D341Med (cell line): ENCODE data around the gene ZZZ3.
"Not testable (repeated sequence)": the region's sequence is repeated elsewhere in the genome, so short reads cannot be mapped to it uniquely, and the experiment has no call there.

Source experiments
- DNase-seq: peaks from one replicate; pipeline ENCODE4 v3.0.0; 2012; ENCODE audit warnings: low spot score

ZZZ3 gene

DNA sequence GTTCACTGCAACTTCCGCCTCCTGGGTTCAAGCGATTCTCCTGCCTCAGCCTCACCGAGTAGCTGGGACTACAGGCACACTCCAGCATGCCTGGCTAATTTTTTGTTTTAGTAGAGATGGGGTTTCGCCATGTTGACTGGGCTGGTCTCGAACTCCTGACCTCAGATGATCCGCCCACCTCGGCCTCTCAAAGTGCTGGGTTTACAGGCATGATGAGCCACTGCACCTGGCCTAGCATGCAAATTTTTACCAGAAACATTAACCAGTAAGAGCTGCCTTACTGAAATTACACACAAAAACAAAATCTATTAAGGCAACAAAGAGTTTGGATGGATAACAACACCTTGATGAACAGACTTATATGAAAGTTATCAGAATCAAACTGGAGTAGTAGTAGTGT is 12.1 kb downstream of the ZZZ3 start:
- no peak for DNase-seq

DNA sequence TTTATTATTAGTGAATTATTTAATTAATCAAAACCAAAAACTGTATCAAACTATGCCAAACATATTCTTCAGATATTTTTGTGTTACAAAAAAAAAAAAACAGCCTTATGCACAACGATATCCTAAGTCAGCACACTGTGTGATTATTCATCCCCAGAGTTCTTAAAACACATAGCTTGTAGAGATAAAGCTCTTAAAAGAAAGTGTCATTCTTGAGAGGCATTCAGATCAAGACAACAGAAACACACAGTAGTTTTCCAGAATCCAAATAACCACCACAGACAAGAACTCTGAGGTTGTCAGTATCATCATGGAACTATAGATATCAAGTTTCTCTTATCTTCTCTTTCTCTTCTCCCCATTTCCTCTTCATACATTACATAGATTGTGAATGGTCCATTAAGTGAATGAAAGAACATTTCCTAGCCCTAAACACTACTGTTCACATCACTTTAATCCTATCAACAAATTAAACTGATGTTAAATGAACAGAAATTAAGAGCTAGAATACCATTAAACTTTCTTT is 13.5 kb downstream of the ZZZ3 start:
- no peak for DNase-seq

DNA sequence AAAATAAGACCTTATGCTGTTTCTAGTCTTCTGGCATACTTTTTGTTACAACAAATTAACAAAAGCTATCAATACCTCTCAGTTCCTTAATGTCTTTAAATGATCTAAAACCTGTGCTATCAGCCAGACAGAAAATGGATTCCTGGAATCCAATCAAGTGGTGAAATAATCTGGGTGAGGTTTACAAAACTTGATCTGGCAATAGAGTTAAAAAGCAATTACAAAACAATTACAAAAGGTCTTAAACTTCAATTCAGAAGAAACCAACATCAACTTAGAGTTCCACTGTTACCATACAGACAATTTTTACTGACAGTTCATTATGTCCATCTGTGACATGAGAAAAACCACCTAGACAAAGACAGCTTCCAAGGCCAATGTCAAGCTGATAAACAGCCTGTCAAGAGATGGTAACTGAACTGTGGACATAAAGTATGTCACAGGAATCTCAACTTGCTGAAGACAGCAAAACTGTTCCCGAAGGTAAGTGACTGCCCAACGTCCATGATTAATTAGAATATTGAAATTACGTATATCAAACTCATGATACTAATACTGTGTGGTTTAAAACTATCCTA is 17.4 kb downstream of the ZZZ3 start:
- DNase-seq: no peak

DNA sequence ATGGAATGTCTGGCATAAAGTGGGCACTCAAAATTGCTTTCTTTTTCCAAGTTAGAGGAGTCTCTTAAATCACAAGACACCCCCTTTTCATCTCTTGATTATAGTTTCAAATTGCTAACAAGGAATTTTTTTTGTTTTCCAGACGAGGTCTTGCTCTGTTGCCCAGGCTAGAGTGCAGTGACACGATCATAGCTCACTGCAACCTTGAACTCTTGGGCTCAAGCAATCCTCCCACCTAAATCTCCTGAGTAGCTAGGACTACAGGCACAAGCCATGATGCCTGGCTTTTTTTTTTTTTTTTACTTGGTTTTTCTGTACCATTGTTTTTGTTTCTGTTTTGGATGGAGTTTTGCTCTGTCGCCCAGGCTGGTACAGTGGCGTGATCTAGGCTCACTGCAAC is 20.8 kb downstream of the ZZZ3 start:
- DNase-seq: no peak

DNA sequence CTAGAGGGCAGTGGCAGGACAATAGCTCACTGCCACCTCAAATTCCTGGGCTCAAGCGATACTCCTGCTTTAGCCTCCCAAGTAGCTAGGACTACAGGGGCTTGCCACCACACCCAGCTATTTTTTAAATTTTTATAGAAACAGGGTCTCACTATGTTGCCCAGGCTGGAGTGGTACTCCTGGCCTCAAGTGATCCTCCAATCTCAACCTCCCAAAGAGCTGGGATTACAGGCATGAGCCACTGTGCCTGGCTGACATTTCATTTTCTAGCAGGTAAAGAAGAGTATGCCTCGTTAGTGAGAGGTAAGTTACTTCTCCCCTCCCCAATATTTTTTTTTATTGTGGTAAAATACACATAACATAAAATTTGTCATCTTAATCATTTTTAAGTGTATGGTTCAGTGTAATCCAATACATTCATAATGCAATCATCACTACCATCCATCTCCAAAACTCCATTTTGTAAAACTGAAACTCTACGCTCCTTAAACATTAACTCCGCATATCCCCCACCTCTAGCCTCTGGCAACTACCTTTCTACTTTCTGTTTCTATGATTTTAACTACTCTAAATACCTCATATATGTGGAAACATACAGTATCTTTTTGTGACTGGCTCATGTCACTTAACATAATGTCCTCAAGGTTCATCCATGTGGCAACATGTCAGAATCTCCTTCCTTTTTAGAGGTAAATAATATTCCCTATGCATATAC is 22.4 kb downstream of the ZZZ3 start:
- no peak for DNase-seq

DNA sequence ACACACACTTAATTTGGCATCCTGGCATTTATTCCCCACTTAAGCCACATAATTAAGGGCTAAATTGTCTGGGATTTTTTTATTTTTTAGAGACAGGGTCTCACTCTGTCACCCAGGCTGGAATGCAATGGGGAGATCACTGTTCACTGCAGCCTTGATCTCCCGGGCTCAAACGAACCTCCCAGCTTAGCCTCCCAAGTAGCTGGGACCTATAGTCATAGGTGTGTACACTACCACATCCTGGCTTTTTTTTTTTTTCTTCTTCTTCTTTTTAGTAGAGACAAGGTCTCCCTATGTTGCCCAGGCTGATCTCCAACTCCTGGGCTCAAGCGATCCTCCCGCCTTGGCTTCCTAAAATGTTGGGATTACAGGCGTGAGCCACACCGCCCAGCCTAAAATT is 24.2 kb downstream of the ZZZ3 start:
- no peak for DNase-seq

DNA sequence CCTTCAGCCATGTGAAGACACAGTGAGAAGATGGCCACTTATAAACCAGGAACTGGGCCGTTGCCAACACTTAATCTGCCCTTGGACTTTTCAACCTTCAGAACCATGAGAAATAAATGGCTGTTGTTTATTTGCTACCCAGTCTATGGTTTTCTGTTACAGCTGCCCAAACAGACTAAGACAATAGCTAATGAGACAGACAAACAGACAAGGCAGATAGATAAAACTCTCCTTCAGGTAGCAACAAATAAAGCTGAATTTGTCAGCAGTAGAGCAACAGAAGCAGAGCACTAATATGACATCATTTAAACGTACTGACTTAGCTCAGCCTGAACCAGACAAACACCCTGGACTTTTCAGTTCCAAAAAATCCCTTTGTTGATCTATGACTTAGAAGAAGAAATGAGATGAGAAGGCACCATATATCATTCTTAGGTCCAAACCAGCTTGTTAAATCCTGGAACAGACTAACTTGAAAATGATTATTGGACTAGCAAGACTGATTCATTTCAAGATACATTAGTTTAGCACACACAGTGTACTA is 27.0 kb downstream of the ZZZ3 start:
- DNase-seq: no peak

DNA sequence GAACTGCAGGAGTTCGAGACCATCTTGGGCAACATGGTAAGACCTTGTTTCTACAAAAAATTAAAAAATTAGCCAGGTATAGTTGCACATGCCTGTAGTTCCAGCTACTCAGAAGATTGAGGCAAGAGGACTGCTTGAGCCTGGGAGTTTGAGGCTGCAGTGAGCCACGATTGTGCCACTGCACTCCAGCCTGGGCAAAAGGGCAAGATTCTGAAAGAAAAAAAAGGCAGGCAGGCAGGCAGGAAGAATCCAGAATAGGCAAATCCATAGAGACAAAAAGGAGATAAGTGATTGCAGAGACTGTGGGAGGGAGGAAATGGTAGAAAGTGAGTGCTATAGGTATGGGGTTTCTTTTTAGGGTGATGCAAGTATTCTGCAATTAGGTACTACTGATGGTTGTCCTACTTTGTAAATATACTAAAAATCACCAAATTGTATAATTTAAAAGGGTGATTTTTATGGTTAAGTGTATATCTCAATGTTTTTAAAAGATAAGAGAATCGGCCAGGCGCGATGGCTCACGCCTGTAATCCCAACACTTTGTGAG is 29.4 kb downstream of the ZZZ3 start:
- no peak for DNase-seq

DNA sequence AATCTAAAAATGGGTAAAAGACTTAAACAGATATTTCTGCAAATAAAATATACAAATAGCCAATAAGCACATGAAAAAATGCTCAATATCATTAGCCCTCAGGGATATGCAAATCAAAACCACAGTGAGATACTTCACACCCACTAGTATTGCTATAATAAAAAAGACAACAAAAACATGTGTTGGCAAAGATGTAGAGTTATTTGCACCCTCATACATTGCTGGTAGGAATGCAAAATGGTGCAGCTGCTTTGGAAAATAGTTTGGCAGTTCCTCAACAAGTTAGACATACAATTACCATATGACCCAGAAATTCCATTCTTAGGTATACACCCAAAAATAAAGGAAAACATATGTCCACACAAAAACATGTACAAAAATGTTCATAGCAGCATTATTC is 30.2 kb downstream of the ZZZ3 start:
- no peak for DNase-seq

DNA sequence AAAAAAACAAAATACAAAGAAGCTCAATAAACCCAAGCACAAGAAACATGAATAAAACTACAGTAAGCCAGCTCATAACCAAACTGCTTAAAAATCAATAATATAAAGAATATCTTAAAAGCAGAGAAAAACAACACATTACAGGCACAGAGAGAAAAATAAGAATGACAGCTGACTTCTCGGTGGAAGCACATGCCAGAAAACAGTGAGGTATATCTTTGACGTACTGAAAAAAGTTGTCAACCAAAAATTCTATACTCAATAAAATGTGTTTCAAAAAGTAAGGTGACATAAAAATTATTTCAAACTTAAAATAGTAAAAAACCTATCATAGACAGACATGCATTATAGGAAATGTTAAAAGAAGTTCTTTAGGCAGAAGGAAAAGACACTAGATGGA is 33.3 kb downstream of the ZZZ3 start:
- DNase-seq: no peak

DNA sequence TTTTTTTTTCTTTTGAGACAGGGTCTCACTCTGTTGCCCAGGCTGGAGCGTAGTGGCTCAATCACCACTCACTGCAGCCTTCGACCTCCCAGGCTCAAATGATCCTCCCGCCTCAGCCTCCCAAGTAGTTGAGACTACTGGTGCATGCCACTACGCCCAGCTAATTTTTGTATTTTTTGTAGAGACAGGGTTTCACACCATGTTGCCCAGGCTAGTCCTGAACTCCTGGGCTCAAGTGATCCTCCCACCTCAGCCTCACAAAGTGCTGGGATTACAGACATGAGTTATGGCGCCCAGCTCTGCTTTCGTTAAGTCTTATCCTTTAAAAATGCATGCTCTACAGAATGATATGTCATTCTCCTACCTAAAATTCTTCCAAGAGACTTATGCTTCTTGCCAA is 36.2 kb downstream of the ZZZ3 start:
- not testable (repeated sequence) for DNase-seq

DNA sequence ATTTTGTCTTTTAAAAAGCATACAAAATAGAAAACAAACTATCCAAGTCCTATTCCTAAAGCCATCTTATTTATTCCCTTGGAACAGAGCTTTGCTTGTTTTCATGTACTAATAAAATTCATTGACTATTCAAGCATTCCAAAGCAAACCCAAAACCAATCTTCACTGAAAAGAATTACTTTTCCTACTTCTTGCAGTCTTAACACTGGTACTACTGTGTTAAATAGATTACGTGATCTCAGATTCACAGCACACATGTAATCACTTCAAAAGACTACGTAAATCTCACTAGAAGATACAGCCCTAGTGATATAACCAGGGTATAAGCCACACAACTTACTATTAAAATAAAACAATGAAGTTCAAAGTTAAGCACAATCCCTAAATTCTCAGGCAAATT is 39.0 kb downstream of the ZZZ3 start:
- no peak for DNase-seq

DNA sequence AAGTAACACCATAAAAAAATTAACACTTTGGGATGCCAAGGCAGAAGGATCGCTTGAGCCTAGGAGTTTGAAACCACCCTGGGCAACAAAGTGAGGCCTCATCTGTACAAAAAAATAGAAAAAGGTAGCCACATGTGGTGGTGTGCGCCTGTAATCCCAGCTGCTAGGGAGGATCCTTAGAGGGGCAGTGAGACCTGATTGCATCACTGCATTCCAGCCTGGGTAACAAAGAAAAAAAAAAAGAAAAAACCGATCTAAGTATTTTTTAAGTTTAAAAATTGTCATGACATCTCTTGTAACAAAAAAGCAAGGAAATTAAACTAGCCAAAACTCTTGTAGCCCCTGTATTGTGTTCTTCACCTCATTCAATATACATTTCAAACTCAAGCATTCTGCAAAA is 39.5 kb downstream of the ZZZ3 start:
- no peak for DNase-seq

DNA sequence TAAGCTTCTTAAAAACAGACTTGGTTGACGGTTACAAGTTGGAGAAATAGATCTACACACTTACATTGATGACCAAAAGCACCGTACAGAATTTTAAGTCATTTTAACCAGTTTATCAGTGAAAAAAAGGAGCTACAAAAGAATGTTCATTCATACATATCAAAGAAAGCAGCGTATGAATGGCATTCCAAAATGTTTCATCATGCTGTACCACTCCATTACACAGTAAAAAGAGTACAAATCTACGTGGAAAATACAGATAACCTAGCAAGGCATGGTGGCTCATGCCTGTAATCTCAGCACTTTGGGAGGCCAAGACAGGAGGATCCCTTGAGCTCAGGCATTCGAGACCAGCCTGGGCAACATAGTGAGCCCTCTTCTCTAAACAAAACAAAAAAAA is 40.3 kb downstream of the ZZZ3 start:
- DNase-seq: no peak

DNA sequence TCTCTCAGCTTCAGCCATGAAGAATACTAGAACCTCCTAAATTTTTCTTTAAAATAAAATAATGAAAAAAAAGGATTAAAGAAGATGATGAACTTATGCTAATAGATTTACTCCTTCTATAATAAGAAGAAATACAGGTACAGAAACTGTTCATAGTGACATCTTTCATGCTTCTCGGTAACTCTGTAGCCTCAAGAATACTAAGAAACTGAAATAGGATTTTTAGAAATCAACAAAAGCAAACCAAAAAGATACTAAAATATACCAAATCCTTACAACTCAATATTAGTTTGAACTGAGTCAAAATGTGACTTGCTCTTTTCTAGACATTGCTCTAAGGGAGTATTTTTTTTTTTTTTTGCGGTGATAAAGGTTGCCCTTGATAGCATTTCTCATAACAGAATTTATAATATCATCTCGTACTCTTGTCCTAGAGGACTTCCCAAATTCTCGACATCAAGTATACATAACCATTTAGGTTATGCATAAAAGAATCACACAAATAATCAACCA is 42.8 kb downstream of the ZZZ3 start:
- DNase-seq: no peak

DNA sequence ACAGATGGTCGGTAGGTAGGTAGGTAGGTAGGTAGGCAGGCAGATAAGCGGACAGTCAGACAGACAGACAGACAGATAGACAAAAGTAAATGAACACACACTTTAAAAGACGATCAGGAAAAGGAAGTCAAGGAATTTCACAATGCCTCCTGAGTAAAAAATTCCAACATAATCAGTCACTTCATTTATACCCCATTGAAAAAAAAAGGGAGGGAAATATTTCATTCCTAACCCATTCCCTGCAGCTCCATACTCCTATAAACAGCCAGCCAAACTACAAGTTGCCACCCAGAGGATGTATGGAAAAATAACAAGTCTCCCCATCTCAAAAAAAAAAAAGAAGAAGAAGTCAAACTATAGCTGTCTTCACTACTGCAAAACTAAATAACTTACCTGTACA is 43.4 kb downstream of the ZZZ3 start:
- no peak for DNase-seq

DNA sequence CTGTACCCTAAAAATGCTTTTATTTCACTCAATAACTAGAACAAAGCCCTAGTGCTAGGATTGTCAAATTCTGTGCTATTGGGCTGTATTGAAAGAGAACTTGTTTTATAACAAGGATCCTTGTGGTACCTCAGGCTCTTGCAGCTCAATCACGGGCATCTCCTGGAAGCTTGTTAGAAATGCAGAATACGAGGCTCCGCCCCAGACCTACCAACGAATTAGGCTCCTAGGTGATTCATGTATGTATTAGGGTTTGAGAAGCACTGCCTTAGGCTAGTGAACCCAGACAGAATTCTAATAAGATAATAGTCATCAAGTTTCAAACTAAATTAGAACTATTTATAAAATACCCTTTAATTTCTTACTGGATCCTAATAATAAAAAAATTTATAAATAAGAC is 45.6 kb downstream of the ZZZ3 start:
- DNase-seq: no peak
